GM23338 (cell line): Measurements from ENCODE around the gene C1QTNF9.

ENCODE experiments used
- EZH2 ChIP-seq: fragments of 200-600 bp; sonication (generic); IDR thresholded peaks from one replicate; pipeline ENCODE4 v1.8.0; 2017; ENCODE audit warnings: antibody characterized with exemption, mild to moderate bottlenecking, low read depth; ENCODE audit not compliant: unreplicated experiment
- EZH2phosphoT487 ChIP-seq: fragments of 200-600 bp; sonication (generic); IDR thresholded peaks from one replicate; pipeline ENCODE4 v1.8.1; 2018; ENCODE audit warnings: antibody characterized with exemption; ENCODE audit not compliant: unreplicated experiment
- JUNB ChIP-seq: IDR thresholded peaks from one replicate; pipeline ENCODE4 v1.6.1; 2016; ENCODE audit warnings: antibody characterized with exemption; ENCODE audit not compliant: unreplicated experiment
- TF ChIP-seq, protein P1 (sequence below), 2 experiments: fragments of 200-600 bp in 1 of 2; sonication (generic) in 1 of 2; conservative IDR thresholded peaks; 2 replicates each; pipeline versions ENCODE4 v1.5.1 to v1.6.1; 2016 to 2017; ENCODE audit warnings: antibody characterized with exemption in 2 of 2, low read depth in 2 of 2, mild to moderate bottlenecking in 2 of 2, moderate library complexity in 1 of 2

- TF ChIP-seq, protein P1, sequence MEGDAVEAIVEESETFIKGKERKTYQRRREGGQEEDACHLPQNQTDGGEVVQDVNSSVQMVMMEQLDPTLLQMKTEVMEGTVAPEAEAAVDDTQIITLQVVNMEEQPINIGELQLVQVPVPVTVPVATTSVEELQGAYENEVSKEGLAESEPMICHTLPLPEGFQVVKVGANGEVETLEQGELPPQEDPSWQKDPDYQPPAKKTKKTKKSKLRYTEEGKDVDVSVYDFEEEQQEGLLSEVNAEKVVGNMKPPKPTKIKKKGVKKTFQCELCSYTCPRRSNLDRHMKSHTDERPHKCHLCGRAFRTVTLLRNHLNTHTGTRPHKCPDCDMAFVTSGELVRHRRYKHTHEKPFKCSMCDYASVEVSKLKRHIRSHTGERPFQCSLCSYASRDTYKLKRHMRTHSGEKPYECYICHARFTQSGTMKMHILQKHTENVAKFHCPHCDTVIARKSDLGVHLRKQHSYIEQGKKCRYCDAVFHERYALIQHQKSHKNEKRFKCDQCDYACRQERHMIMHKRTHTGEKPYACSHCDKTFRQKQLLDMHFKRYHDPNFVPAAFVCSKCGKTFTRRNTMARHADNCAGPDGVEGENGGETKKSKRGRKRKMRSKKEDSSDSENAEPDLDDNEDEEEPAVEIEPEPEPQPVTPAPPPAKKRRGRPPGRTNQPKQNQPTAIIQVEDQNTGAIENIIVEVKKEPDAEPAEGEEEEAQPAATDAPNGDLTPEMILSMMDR (conservative IDR thresholded peaks at IDR 0.05; ENCODE audit: low read depth in 2 of 2) = no peak
- no peak for TF ChIP-seq EZH2phosphoT487
- TF ChIP-seq JUNB = no peak
- TF ChIP-seq EZH2 = no peak
Observed at GRCh38 chr13:24267274-24267673, 42.1 kb upstream of the C1QTNF9 start.
